Measurements from ENCODE around the gene IER5. TPM values are rescaled to one million over a fixed set of nuclear protein-coding genes. Genes with fewer than 3 reads are reported as not detected.

IER5 gene
- total and polyA plus RNA-seq, 2 of the 13 experiments (the other 11 are each of a cell fraction or from before 2014, with no cell fraction given) = 2.5 to 3.5 TPM

DNA sequence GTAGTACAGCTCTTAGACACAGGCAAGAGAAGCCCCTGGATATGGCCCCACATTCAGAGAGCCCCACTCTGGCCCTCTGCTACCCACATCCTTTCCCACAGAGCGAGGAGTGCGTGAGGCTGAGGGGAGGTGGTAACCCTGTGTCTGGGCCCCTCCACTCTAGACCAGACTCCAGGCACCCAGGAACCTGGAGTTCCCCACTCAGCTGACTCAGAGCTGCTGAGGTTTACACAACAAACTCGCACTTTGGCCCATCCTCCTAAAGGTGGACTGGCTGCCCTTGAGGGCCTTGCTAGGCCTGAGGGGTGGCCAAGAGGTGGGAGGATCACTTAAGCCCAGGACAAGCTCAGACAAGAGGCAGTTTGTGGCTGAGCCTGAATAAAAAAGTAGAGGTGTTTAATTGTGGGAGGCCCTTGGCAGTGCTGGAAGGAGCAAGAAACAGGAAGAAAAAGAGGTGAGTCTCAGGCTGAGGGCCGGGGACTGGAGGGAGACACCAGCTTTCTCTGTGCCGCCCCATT, 44.0 kb upstream of the IER5 start (continued):
- TF ChIP-seq HDAC2 (CRISPR knock-in tag; IDR thresholded peaks at IDR 0.05) (peak; percentile 78; the same call in 1 of the 2 replicates), ZSCAN12 (CRISPR knock-in tag; IDR thresholded peaks at IDR 0.05) (no peak), FOXP4 (CRISPR knock-in tag; IDR thresholded peaks at IDR 0.05) (peak; percentile 67), DBP (CRISPR knock-in tag; IDR thresholded peaks at IDR 0.05; ENCODE audit: not compliant biosample characterization) (no peak), ZNF224 (CRISPR knock-in tag; IDR thresholded peaks at IDR 0.05) (no peak), ZNF556 (CRISPR knock-in tag; IDR thresholded peaks at IDR 0.05; ENCODE audit: borderline replicate concordance) (peak; percentile 36; the same call in 1 of the 2 replicates), NR2F6 (IDR thresholded peaks at IDR 0.05) (no peak; the same call in 1 of the 2 replicates), NR2F6 (CRISPR knock-in tag; IDR thresholded peaks at IDR 0.05) (0 out of 2 replicates have a peak, but pooled peaks have one; percentile 33), PRDM15 (CRISPR knock-in tag; IDR thresholded peaks at IDR 0.05) (0 out of 2 replicates have a peak, but pooled peaks have one; percentile 30), ZHX1 (CRISPR knock-in tag; IDR thresholded peaks at IDR 0.05; ENCODE audit: low read depth) (0 out of 2 replicates have a peak, but pooled peaks have one; percentile 28), HNF4G (IDR thresholded peaks at IDR 0.05; ENCODE audit: borderline replicate concordance, low read depth, low read length) (peak; percentile 81), HNF4G (CRISPR knock-in tag; IDR thresholded peaks at IDR 0.05; ENCODE audit: borderline replicate concordance, low read depth) (peak; percentile 86), ZKSCAN5 (CRISPR knock-in tag; IDR thresholded peaks at IDR 0.05) (no peak), ZNF234 (CRISPR knock-in tag; conservative IDR thresholded peaks at IDR 0.05) (no peak), KAT8 (CRISPR knock-in tag; IDR thresholded peaks at IDR 0.05) (peak; percentile 39; the same call in 1 of the 2 replicates), CEBPG (CRISPR knock-in tag; IDR thresholded peaks at IDR 0.05) (peak; percentile 77), YY1 (IDR thresholded peaks at IDR 0.05; ENCODE audit: insufficient read depth, insufficient replicate concordance, low read depth, low read length) (peak; percentile 18), FOXA3 (CRISPR knock-in tag; IDR thresholded peaks at IDR 0.05) (peak; percentile 70)
- TF ChIP-seq, protein P1, sequence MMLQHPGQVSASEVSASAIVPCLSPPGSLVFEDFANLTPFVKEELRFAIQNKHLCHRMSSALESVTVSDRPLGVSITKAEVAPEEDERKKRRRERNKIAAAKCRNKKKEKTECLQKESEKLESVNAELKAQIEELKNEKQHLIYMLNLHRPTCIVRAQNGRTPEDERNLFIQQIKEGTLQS (CRISPR knock-in tag; IDR thresholded peaks at IDR 0.05) = peak; percentile 53; the same call in 1 of the 2 replicates
